Ecto neural progenitor cell (in vitro differentiated cells): ENCODE measurements around the gene GIPR.
"Not testable (repeated sequence)": the region's sequence is repeated elsewhere in the genome, so short reads cannot be mapped to it uniquely, and the experiment has no call there.

Experiments used
- DNase-seq: peaks from one replicate; pipeline ENCODE4 v3.0.0-alpha.2; 2018; ENCODE audit warnings: low spot score

The GIPR gene

GRCh38 chr19:45645631-45646344 is 22.2 kb upstream of the GIPR start:
- DNase-seq, result peak; percentile 90

- no peak for DNase-seq
These were observed 21.7 kb upstream of the GIPR start for GRCh38 chr19:45646345-45646698.

GRCh38 chr19:45650722-45651121 is 17.3 kb upstream of the GIPR start:
- DNase-seq, result no peak

- no peak for DNase-seq
These were observed 14.4 kb upstream of the GIPR start for GRCh38 chr19:45653634-45654033.

GRCh38 chr19:45655073-45655472 is 12.9 kb upstream of the GIPR start:
- DNase-seq, result no peak

GRCh38 chr19:45657520-45658167 is 10.4 kb upstream of the GIPR start:
- no peak for DNase-seq

GRCh38 chr19:45659096-45659729 is 8.8 kb upstream of the GIPR start:
- DNase-seq, result no peak

- no peak for DNase-seq
These were observed 7.4 kb upstream of the GIPR start for GRCh38 chr19:45660636-45661035.

- DNase-seq, result no peak
These were observed 4.2 kb upstream of the GIPR start for GRCh38 chr19:45663800-45664199.

GRCh38 chr19:45664575-45664974 is 3.4 kb upstream of the GIPR start:
- no peak for DNase-seq

GRCh38 chr19:45668342-45668871 is 386 bp downstream of the GIPR start:
- no peak for DNase-seq

GRCh38 chr19:45670670-45671453 is 2.8 kb downstream of the GIPR start:
- peak; percentile 94 for DNase-seq

- no peak for DNase-seq
These were observed 6.9 kb downstream of the GIPR start for GRCh38 chr19:45674946-45675345.

GRCh38 chr19:45676851-45677263 is 8.8 kb downstream of the GIPR start:
- no peak for DNase-seq

GRCh38 chr19:45677351-45678230 is 9.6 kb downstream of the GIPR start:
- peak; percentile 90 for DNase-seq

- DNase-seq, result peak; percentile 92
These were observed 13.5 kb downstream of the GIPR start for GRCh38 chr19:45681391-45682015.

GRCh38 chr19:45682117-45682516 is 14.1 kb downstream of the GIPR start:
- no peak for DNase-seq

- DNase-seq, result no peak
These were observed 14.9 kb downstream of the GIPR start for GRCh38 chr19:45682908-45683307.

GRCh38 chr19:45685045-45685444 is 17.0 kb downstream of the GIPR start:
- DNase-seq, result not testable (repeated sequence)

GRCh38 chr19:45687599-45687998 is 19.6 kb downstream of the GIPR start:
- no peak for DNase-seq
